ENCODE data around the gene ENTPD2. TPM values are rescaled to one million over a fixed set of nuclear protein-coding genes. Genes with fewer than 3 reads are reported as not detected.
A peak's percentile ranks its signal among the peaks of the same experiment; 100 is the strongest.

The ENTPD2 gene
- total RNA-seq, 4 donors from 2014 or later: 2.4 to 11.5 TPM; not detected in 2

GRCh38 chr9:137083394-137084004 lies 29.6 kb upstream of the ENTPD2 start:
- H3K36me3 ChIP-seq: no peaks in the 10 kb centered on the region

GRCh38 chr9:137082925-137083290 lies 29.0 kb upstream of the ENTPD2 start:
- DNase-seq: peak in 1 of 2 donors; percentile 15
- Histone ChIP-seq H3K27me3 (no peaks in the 10 kb centered on the region), H3K4me1 (peaks cover 0 to 13% of the 10 kb centered on the region in 2 donors), H3K27ac (peak overlapping the region; percentile 40 to 67), H3K4me3 (no peak overlapping the region), H3K9me3 (no peaks in the 10 kb centered on the region), H3K36me3 (no peaks in the 10 kb centered on the region)
- intact Hi-C loops (cut with DNase I; ENCODE audit: low total_unique reads): no loop called here
- TF ChIP-seq POLR2A (IDR thresholded peaks at IDR 0.05) (no peak), CTCF (IDR thresholded peaks at IDR 0.05) (no peak)

More at GRCh38 chr9:137083394-137084004, 29.6 kb upstream of the ENTPD2 start:
- Histone ChIP-seq H3K9me3 (no peaks in the 10 kb centered on the region), H3K27me3 (no peaks in the 10 kb centered on the region), H3K27ac (peak overlapping the region; percentile 44 to 67), H3K4me1 (peaks cover 0 to 7% of the 10 kb centered on the region in 2 donors), H3K4me3 (no peak overlapping the region)
- no peak for TF ChIP-seq POLR2A (IDR thresholded peaks at IDR 0.05)
- no peak for TF ChIP-seq CTCF (IDR thresholded peaks at IDR 0.05)
- intact Hi-C loops (cut with DNase I; ENCODE audit: low total_unique reads): no loop called here
- DNase-seq: peak; percentile 63 to 67

GRCh38 chr9:137082222-137082924 lies 28.5 kb upstream of the ENTPD2 start:
- Histone ChIP-seq H3K36me3 (no peaks in the 10 kb centered on the region), H3K27ac (peak overlapping the region in 1 of 2 donors; percentile 67), H3K4me3 (no peak overlapping the region), H3K27me3 (no peaks in the 10 kb centered on the region), H3K4me1 (peaks cover 0 to 13% of the 10 kb centered on the region in 2 donors), H3K9me3 (no peaks in the 10 kb centered on the region)
- no peak for TF ChIP-seq CTCF (IDR thresholded peaks at IDR 0.05)
- no peak for TF ChIP-seq POLR2A (IDR thresholded peaks at IDR 0.05)
- DNase-seq: peak in 1 of 2 donors; percentile 15
- intact Hi-C loops (cut with DNase I; ENCODE audit: low total_unique reads): no loop called here

DNA sequence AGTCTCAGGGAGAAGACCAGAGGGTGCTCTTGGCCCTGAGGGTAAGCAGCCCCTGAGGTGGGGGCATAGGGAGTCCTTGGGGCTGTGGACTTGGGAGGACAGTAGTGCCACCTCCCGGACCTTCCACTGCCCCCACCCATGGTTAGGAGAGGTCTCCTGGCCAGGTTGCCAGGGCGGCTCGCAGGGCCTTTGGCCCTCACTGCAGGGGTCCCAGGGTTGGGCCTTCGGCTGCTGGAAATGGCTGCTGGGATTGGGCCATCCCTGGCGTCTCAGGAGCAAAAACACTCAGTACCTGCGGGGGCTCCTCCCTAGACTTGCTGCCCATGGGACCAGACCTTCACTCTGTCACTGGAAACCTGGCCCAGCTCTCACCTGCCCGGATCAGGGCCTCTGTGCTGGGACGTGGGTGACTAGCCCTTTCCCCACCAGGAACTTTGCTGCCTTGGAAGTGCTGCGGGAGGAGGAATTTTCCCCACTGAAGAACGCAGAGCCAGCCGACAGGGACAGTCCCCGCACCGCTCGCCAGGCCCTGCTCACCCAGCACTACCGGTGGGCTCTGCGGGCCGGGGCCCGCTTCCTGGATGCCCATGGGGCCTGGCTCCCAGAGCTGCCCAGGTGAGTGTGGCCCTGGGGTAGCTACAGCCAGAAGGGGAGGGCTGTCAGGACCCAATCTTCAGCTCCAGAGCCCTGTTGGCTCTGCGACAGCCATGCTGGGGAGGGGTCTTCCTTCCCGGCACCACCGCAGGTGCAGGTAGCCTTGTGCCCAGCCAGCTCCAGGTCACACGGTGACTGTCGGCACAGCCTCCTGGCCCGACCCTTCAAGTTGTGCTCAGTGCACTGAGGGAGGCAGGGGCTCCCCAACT lies 26.6 kb upstream of the ENTPD2 start:
- peaks cover 0 to 8% of the 10 kb centered on the region in 2 donors for H3K4me1 ChIP-seq
- no peaks in the 10 kb centered on the region for H3K27me3 ChIP-seq
- intact Hi-C loops (cut with DNase I; ENCODE audit: low total_unique reads): no loop called here
- H3K9me3 ChIP-seq: no peaks in the 10 kb centered on the region
- no peaks in the 10 kb centered on the region for H3K36me3 ChIP-seq
- no peak overlapping the region for H3K27ac ChIP-seq
- H3K4me3 ChIP-seq: no peak overlapping the region
- no peak for DNase-seq
- no peak for TF ChIP-seq CTCF (IDR thresholded peaks at IDR 0.05)
- no peak for TF ChIP-seq POLR2A (IDR thresholded peaks at IDR 0.05)

Measured in uterus (tissue), 4 donors.